Heart left ventricle (tissue), 13 donors: ENCODE results near the gene EOMES.

ENCODE experiments used
- CTCF ChIP-seq, 12 donors: fragments of 200-600 bp; sonication (generic) in 4 of 12; IDR thresholded peaks; one replicate each; pipeline versions ENCODE4 v1.5.0 to v1.8.0; 2018 to 2022; ENCODE audit warnings: antibody characterized with exemption in 12 of 12, mild to moderate bottlenecking in 5 of 12
- POLR2A ChIP-seq, 2 donors: fragments of 450-650 bp; IDR thresholded peaks; one replicate each; pipeline ENCODE4 v1.6.1; 2017; ENCODE audit warnings: antibody characterized with exemption in 2 of 2, mild to moderate bottlenecking in 2 of 2, moderate library complexity in 2 of 2
- donor health status: ischemic (EF 13 %, LVEDD 7.1; RV severe dilation, severe dysfunction).
- donor health status: DM: no; HTN: yes; CAD: no.
- donor health status: DM: no; HTN: no; CAD: no.
- donor health status: ischemic (EF 25% LVEDD 6.9; RV normal size, moderate dysfunction).
- donor health status: ischemic (EF 25% LVEDD 5.7; RV mildly dilated, moderate dysfunction).
- donor health status: ischemic (EF 35%, LVEDD 5.7; RV mildly dilated, moderate dysfunction).
- donor health status: nonischemic (EF 11% LVEDD 7.7; RV severe dilation, severe dysfunction).
- donor health status: DM: yes; HTN: yes; CAD: no.
- donor health status: PGD.
- donor health status: ischemic (EF 29% LVEDD 5.4; RV normal size, mild dysfunction).
- donor health status: nonischemic (EF 23%, LVEDD 6.1; RV moderate dilation, normal function).

- no peak for TF ChIP-seq CTCF (IDR thresholded peaks at IDR 0.05)
- TF ChIP-seq POLR2A (IDR thresholded peaks at IDR 0.05), result no peak
Observed at GRCh38 chr3:27767000-27767399, 44.9 kb upstream of the EOMES start.
